ENCODE data around the gene EIF5A.

Gene EIF5A

DNA sequence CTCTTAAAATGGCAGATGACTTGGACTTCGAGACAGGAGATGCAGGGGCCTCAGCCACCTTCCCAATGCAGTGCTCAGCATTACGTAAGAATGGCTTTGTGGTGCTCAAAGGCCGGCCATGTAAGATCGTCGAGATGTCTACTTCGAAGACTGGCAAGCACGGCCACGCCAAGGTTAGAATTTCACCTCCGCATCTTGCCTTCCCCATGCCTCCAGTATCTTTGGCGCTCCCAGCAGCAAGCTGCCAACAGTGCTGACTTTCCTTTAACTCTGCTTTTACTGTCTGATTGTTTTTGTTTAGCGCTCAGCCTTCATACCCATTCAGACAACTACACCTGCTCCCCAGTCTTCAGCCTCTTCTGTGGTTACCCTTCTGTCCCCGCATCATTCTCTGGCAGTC lies 2.2 kb downstream of the EIF5A start:
- no peak for DNase-seq (ENCODE audit: low read depth)
- peak overlapping the region; percentile 62 for H3K4me3 ChIP-seq (ENCODE audit: low read depth, low read length)

DNA sequence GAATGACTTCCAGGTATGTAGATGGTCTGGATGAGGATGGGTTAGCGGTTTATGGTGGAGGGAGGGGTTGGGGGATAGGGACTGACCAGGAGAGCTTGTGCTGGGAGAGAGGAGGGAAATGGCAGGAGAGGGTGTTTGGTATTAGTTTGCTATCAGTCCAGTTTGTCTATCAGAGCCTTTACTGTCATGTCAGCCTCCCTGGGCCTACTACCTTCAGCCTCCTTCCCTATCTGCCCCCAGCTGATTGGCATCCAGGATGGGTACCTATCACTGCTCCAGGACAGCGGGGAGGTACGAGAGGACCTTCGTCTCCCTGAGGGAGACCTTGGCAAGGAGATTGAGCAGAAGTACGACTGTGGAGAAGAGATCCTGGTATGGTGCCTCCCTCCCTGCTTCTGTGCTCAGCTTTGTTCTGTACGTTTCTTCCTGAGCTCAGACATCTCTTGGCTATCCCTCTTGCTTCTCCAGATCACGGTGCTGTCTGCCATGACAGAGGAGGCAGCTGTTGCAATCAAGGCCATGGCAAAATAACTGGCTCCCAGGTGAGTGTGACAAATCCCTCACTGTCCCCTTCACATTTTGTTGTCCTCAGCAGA lies 3.8 kb downstream of the EIF5A start:
- DNase-seq (ENCODE audit: low read depth): no peak
- H3K4me3 ChIP-seq (ENCODE audit: low read depth, low read length): no peak overlapping the region

DNA sequence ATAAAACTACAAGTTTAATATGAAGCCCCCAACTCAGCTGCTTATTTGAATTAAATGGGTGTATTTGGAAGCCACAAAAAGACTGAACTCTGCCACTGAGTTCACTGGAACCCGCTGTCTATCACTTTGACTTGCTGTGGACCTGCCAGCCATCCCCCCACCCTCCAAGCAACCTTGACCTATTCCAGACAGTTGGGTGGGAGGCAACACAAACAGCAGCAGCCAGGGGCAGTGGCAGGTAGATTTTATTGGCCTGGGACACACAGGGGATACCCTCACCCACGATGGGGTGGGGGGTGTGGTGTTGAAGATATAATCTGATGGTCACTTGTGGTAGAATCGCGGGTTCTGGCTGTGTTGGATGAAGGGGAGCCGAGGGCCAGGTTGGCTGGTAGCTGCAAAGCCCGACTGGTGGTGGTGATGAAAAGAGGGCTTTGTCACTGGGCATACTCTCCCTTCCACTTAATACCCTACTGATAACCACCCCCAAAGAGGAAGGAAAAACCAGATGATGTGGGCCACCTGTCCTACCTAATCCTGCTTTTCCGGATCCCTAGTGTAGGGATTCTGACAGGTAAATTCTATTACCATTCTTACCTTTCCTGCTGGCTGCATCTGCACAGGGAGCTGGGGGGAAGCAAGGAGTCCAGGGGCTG lies 5.1 kb downstream of the EIF5A start:
- H3K4me3 ChIP-seq (ENCODE audit: low read depth, low read length): no peak overlapping the region
- DNase-seq (ENCODE audit: low read depth): no peak

DNA sequence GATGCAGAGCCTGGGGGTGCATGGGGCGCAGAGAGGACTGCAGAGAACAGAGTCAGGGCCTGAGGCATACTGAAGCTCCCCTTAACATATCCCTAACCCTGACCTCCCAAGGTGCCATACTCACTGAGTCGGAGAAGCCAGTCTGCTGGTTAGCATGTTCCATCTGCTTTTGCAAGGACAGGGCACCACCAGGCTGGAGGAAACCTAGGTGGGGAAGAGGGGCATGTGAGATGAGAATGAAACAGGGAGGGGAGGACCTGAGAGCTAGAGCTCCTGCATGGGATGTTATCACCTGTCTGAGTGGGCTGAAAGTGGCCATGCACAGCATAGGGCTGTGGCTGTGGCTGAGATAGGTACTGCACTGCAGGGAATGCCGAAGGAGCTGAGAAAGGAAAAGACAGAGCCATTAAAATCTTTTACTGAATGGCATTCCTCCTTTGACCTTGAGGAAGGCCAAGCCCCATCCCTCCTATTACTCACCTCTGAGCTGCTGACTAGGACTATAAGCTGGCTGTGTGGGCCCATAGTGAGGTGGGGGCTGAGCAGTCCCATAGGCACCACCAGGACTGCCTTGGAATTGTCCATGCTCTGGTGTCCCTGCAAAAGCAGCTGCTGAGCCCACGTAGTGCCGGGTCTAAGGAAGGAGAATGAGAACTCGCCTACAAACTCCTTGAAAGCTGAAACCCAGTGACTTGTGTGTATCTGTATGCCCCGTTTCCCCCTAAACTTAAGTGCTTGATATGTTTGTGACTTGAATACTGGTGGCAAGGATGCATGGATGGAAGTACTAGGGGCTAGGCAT lies 5.9 kb downstream of the EIF5A start:
- H3K4me3 ChIP-seq (ENCODE audit: low read depth, low read length): no peak overlapping the region
- no peak for DNase-seq (ENCODE audit: low read depth)

DNA sequence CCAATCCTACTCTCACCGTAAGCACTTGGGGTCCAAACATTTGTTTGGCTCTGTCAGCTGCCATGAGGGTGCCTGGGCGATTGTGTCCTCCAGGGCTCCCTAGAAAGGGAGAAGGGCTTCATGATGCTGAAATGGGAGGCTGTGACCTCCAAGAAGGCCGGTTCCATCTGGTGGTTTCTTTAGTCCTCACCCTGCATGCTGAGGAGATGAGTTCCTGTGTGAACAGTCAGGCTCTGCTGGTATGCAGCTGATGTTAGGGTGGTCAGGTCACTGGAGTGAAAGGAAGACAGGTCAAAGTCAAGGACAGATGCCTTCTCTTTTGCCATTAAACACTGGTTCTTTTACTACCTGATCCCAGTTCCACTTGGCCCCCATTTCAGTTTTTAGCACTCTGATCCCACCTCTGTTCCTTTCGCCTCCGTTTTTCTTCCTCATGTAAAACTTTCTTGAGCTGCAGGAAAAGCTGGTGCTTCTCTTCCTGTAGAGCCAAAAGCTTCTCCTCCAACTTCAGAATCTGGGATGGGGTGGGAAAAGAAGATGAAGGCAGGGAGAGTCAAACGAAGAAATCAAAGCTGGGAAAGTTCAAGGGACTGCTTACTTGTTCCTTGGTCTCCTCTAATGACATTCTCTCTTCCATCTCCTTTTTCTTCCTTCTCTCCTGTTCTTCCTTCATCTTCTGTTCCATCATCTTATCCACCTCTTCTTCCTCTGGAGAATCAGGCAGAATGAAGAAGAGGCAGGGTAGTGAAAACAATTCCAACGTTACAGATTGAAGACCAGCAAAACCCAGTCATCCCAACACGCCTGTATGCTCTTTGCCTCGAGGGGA lies 6.7 kb downstream of the EIF5A start:
- H3K4me3 ChIP-seq (ENCODE audit: low read depth, low read length): peak overlapping the region; percentile 81
- DNase-seq (ENCODE audit: low read depth): no peak

DNA sequence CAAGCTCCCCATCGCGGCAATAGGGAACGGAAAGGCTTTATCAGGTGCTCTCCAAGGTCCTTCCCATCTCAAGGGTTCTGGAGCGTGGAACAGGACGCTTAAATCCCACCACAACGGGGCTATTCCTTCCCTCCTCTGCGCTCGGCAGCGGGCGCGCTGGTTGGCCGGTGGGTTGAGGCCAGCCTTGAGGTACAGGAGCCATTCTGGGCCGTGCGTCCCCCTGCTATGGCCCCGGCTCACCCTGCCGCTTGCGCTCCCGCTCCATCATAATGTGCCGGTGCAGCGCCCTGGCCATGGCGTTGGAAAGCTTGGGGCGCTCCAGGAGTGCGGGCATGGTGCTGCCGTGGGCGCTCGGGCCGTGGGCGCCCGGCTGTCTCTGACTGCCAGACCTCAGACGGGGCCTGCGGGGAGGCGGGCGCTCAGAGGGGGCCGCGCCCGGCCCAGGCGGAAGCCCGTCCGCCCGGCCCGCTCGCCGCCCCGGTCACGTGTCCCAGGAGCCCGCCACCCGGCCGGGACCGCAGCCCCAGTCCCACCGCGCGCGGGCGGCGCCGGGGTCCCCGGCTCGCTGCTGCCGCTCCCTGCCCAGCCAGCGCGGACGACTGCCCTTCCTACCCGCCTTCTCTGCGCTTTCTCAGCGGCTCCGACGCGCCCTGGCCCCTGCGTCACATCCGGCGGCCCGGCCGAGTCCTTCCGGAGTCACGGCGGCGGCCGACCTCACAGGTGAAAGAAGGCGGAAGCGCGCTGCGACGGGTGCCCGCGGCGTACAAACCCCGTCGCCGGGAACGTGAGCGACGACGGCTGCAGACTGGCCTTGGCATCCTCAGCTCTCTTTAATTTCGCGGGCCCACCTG lies 7.5 kb downstream of the EIF5A start, which contains the start of gene GPS2:
GPS2 (minus strand) TSS at position 642 of the 851 bp plus-strand sequence; CDS start at position 334, 308 bp downstream.
- DNase-seq (ENCODE audit: low read depth): no peak
- peak within 1 kb of the TSS; percentile 81 for H3K4me3 ChIP-seq (ENCODE audit: low read depth, low read length)

DNA sequence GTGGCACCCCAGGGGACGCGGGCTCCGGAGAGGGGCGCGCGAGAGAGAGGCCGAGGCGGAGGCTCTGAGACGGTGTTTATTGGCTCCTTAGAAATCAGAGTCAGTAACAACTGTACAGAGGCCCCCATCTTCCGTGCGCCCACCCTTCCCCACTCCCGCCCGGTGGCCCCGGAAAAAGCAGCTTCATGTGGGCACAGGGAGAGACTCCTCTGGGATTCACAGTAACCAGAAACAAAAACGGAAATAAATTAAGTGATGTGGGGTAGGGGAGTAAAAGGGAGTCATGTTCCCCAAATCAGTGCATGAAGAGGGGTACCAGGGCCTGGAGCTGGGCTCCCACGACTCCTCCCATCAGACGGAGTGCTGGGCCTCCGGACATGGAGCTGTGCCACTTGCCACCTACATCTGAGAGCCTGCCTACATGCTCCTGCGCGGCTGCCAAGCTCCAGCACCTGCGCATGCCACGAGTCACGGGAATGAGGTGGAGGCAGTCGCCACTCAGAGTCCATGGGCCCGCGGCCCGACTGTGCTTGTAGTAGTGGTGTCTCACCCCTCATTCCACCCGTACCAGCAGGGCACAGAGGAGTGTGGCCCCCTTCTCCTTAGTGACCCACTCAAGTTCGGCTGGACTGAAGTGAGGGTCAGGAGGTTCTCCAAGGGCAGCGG lies 8.3 kb downstream of the EIF5A start:
- peak overlapping the region; percentile 81 for H3K4me3 ChIP-seq (ENCODE audit: low read depth, low read length)
- no peak for DNase-seq (ENCODE audit: low read depth)

DNA sequence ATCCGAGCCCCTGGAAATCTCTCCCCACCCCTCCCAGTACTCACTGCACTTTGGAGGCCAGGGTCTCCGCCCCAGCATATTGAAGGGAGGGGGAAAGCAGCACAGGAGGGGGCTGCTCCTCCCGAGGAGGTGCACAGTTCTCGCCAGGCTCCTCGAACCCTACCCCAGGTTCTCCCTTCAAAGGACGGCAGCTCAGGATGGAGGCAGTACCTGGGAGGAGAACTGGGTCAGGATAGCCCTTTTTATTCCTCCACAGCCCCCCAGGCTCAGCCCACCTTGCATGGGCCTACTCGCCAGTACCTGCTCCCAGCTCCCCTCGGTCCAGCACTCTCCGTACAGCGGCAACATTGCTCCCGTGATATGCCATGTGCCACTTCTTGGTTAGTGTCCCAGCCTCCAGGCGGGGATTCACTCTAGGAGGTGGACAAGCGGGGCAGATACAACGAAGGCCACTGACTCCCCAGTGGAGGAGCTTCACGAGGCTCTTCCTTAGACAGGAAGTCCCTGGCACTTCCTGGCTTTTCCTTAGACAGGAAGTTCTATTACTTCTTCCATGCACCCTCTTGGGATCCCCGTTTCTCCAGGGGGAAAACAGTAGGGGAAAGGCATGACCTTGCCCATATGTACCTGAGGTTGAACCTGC lies 9.9 kb downstream of the EIF5A start:
- H3K4me3 ChIP-seq (ENCODE audit: low read depth, low read length): no peak overlapping the region
- DNase-seq (ENCODE audit: low read depth): no peak

DNA sequence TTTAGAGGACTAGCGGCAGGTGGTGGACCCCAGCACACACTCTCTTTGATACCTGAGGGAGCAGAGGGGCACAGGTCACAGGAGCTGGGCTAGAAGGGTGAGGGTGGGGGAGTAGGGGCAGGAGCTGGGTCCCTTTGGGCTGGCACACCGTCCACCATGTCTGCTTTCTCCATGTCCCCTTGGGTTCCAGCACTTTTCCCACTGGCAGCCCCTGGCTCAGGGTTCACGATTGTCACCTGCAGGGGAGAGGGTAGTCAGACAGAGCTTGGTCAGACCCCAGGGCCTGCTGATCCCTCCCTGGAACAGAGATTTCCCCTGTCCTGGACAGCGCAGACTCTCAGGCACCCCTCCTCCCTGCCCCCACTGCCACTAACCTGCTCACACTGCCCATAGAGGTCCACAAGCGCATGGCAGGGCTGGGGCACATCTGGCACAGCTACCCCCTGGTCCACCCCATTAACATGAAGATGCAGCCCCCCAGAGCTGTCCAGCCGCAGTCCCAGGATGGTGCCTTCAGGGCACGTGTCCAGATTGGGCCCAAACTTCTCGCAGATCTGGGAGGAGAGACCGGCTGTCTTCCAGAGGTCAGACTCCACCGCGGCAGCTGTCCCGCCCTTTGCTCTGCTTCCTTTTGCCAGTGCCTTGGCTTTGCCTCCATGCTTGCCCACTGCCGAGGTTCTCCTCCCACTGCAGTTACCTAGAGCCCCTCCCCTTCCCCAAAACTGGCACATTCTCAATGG lies 10.9 kb downstream of the EIF5A start:
- H3K4me3 ChIP-seq (ENCODE audit: low read depth, low read length): no peak overlapping the region
- DNase-seq (ENCODE audit: low read depth): no peak

DNA sequence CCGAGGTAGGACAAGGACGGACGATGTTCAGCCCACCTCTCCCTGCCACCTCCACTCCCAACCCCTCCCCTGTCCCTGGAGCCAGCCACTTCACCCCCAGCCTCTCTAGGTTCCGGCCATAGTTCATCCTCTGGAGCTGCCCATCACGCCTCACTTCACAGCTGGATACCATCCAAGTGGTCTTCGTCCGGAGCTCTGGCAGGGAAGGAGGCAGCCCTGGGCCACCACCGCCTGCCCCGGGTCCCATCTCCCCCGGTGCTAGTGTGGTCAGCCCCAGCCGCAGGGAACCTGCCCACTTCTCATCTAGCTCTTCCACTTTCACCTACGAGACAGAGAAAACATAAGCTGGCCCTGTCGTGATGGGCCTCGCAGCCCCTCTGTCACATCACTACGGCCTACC lies 14.0 kb downstream of the EIF5A start:
- no peak for DNase-seq (ENCODE audit: low read depth)
- H3K4me3 ChIP-seq (ENCODE audit: low read depth, low read length): no peak overlapping the region

DNA sequence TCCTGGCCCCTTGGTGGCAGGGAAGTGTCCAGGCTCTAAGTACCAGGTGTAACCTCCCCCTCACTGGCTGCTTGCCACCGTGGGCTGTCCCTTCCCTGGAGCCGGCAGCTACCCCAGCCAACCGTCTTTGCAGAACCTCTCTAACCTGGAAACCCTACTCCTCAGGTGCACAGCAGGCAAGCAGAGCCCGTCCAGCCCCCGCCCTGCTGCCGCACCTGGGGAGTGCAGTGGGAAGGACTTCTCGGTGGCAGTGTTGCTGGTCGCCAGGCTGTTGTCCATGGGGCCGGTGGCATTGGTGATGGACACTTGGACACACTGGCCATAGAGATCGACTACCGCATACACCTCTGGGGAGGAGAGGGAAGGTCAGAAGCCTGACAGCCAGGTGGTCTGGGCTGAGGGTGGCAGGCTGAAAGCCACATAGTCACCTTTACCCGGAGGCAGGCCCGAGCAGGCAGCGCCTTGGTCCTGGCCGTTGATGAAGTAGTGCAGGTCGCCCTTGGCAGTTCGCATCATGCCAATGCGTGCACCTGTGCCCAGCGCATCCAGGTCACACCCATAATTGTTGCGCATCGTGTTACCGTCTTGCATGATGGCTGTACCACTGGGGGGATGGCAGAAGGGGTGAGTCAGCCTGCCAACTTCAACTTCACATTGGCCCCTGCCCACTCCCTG lies 15.2 kb downstream of the EIF5A start:
- DNase-seq (ENCODE audit: low read depth): no peak
- H3K4me3 ChIP-seq (ENCODE audit: low read depth, low read length): no peak overlapping the region

DNA sequence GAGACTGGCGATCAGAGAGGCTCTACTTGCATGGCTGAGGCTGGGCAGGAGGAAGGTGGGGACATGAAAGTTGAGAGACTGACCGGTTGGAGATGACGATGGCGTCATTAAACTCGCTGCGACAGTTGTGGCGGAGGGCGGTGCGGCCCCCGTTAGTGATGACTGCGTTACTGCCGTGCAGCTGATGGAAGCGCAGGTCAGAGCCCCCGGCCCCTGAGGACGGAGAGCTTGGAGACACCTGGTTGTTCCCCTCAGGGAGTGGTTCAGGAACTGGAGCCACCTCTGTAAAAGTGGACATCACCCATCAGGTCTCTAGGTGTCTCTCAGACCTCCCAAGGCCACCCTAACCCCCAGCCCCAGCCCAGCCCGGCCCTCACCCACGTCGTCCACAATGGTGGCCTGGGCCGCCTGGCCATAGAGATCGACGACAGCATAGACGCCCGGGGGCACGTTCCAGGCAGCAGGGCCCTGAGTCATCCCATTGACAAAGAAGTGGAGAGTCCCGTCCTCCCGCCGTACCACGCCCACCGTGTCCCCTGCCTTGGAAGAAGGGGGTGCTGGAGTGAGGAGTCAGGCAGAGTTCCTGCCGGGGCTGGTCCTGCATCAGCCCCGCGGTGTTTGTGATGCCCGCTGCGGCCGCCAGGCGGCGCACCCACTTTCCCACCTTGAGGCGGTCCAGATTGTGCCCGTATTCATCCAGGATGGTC lies 16.5 kb downstream of the EIF5A start:
- H3K4me3 ChIP-seq (ENCODE audit: low read depth, low read length): no peak overlapping the region
- DNase-seq (ENCODE audit: low read depth): no peak

DNA sequence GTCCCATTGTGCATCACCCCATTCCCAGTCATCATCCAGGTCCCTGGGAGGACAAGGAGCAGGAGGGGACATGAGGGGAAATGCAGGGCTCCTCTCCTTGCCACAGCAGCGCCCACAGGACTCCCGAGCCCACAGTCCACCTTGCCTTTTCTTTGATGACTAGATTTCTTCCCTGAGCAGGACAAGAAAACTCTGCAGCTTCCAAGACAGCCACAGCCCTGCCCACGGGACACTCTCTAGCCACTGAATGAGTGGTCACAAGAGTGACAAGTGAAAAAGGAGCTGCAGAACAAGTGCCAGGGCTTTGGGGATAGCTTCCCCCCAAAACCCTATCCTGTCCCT lies 17.0 kb downstream of the EIF5A start:
- no peak overlapping the region for H3K4me3 ChIP-seq (ENCODE audit: low read depth, low read length)
- DNase-seq (ENCODE audit: low read depth): no peak

DNA sequence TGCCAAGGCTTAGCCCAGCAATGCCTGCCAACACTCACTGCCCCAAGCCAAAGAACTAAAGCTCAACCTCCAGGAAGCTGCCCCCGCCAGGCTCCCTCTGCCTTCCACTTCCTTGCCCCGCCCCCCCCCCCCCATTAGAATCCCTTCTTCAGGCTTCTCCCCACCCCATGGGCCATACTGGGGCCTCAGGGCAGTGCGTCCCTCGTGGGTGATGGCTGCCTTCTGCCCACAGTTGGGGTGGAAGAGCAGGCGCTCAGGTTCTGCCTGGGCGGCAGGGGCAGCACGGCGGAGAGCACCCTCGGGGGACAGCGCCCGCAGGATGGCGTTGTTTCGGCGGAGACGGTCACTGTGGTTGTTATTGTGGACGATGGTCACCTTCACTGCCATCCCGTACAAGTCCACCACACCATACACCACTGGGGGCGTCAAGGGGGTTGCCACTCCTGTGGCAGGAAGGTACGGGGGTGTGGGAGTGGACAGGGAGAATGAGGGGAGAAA lies 17.7 kb downstream of the EIF5A start:
- DNase-seq (ENCODE audit: low read depth): no peak
- H3K4me3 ChIP-seq (ENCODE audit: low read depth, low read length): no peak overlapping the region

DNA sequence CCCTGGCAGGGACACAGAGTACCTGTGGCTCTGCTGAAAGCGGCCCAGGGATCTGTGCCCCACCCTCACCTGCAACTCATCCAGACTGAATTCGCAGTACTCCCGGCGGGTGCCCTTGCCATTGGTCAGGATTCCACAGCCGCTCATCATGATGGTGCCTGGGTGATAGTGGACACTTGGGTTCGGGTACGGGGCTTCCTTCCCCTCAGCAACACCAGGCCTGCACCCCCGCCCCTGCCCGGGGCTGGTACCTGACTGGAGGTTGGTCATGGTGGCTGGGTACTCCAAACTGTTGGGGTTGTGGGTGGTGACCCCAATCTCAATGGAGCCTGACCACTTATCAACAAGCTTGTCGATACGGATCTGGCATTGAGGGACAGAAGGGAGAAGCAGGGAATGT lies 18.8 kb downstream of the EIF5A start:
- no peak overlapping the region for H3K4me3 ChIP-seq (ENCODE audit: low read depth, low read length)
- no peak for DNase-seq (ENCODE audit: low read depth)

DNA sequence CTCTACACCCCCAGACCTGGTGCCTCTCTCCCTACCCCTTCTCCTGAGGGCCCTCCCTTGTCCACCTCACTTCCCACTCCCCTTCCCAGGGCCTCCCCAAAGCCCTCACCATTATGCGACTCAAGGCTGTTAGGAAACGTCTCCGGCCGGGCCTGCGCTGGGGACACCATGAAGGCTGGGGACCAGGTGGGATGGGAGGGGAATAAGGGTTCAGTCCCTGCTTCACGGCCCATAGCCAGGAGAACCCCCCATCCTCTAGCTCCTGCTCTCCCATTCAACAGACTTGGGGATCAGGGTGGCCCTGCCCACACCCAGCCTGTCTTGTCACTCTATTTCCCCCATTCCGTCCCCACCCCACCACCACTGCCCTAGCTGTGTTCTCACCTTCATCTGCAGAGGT lies 19.6 kb downstream of the EIF5A start:
- no peak overlapping the region for H3K4me3 ChIP-seq (ENCODE audit: low read depth, low read length)
- DNase-seq (ENCODE audit: low read depth): no peak

Data from skeletal muscle cell (primary cell).